Uterus (tissue), 4 donors: Measurements from ENCODE around the gene TGM2. TPM values are rescaled to one million over a fixed set of nuclear protein-coding genes. Genes with fewer than 3 reads are reported as not detected.

Experiments
- DNase-seq, 2 donors: peaks; one replicate each; pipeline ENCODE4 v3.0.0-alpha.2; 2019 to 2020
- H3K27ac ChIP-seq, 2 donors: fragments of 200-600 bp; sonication (generic); 1 replicate in 1 of 2; 2 replicates in 1 of 2; pipeline ENCODE4 v1.5.1; 2016 to 2018
- H3K27me3 ChIP-seq, 2 donors: fragments of 200-600 bp; sonication (generic); one replicate each; pipeline ENCODE4 v1.5.1; 2018 to 2019; ENCODE audit warnings: control low read depth in 1 of 2
- H3K36me3 ChIP-seq, 2 donors: fragments of 200-600 bp; sonication (generic); one replicate each; pipeline ENCODE4 v1.5.1; 2019; ENCODE audit warnings: control low read depth in 1 of 2
- H3K4me1 ChIP-seq, 2 donors: fragments of 200-600 bp; sonication (generic); one replicate each; pipeline ENCODE4 v1.5.1; 2018 to 2019; ENCODE audit warnings: control low read depth in 1 of 2
- H3K4me3 ChIP-seq, 2 donors: fragments of 200-600 bp; sonication (generic); 1 replicate in 1 of 2; 2 replicates in 1 of 2; pipeline ENCODE4 v1.5.1; 2018 to 2019; ENCODE audit warnings: mild to moderate bottlenecking in 1 of 2
- H3K9me3 ChIP-seq, 2 donors: fragments of 200-600 bp; sonication (generic); one replicate each; pipeline ENCODE4 v1.5.1; 2019; ENCODE audit warnings: control low read depth in 1 of 2
- CTCF ChIP-seq, 4 experiments: fragments of 200-600 bp in 2 of 4; fragments of 450-650 bp in 2 of 4; sonication (generic) in 2 of 4; IDR thresholded peaks; one replicate each; pipeline ENCODE4 v1.5.1; 2016 to 2019; ENCODE audit warnings: antibody characterized with exemption in 4 of 4, mild to moderate bottlenecking in 2 of 4, moderate library complexity in 1 of 4
- POLR2A ChIP-seq, 2 donors: fragments of 450-650 bp; IDR thresholded peaks; one replicate each; pipeline ENCODE4 v1.6.1; 2016; ENCODE audit warnings: antibody characterized with exemption in 2 of 2, mild to moderate bottlenecking in 1 of 2, moderate library complexity in 1 of 2
- intact Hi-C: fragments of 100-400 bp; cut with DNase I; formaldehyde crosslinking; loops from one replicate; pipeline ENCODE4 v1.15.1; 2023; ENCODE audit warnings: low total_unique reads
- total RNA-seq, 4 donors: library from RNA; depleted of rRNA in 3 of 4; stranded (reverse); fragments of >200 nt in 3 of 4; gene quantifications; one replicate each; pipeline versions ENCODE4 v1.1.0 to v1.2.4, GENCODE V29; 2014 to 2023
- donor health status: DM: yes; HTN: yes; CAD: no.

TGM2 gene
- total RNA-seq, 4 donors from 2014 or later: 136 to 639 (median 209) TPM

- H3K9me3 ChIP-seq: no peaks in the 10 kb centered on the region
- H3K36me3 ChIP-seq: no peaks in the 10 kb centered on the region
- TF ChIP-seq CTCF (IDR thresholded peaks at IDR 0.05) (no peak), POLR2A (IDR thresholded peaks at IDR 0.05) (no peak)
- no peak overlapping the region for H3K4me3 ChIP-seq
- peaks cover 11 to 17% of the 10 kb centered on the region in 2 donors for H3K4me1 ChIP-seq
- H3K27ac ChIP-seq: peak overlapping the region; percentile 79 to 88
- no peak for DNase-seq
- intact Hi-C loops: no loop called here
- no peaks in the 10 kb centered on the region for H3K27me3 ChIP-seq
These were observed 52.7 kb downstream of the TGM2 start for GRCh38 chr20:38112261-38112929.

- DNase-seq: no peak
- Histone ChIP-seq H3K9me3 (no peaks in the 10 kb centered on the region), H3K36me3 (no peaks in the 10 kb centered on the region), H3K4me3 (no peak overlapping the region), H3K4me1 (peaks cover 11 to 17% of the 10 kb centered on the region in 2 donors), H3K27me3 (no peaks in the 10 kb centered on the region), H3K27ac (peak overlapping the region; percentile 79 to 88)
- intact Hi-C loops: no loop called here
- TF ChIP-seq CTCF (IDR thresholded peaks at IDR 0.05) (no peak), POLR2A (IDR thresholded peaks at IDR 0.05) (no peak)
These were observed 53.5 kb downstream of the TGM2 start for GRCh38 chr20:38111366-38112232.

GRCh38 chr20:38110525-38111178, 54.4 kb downstream of the TGM2 start:
- no peaks in the 10 kb centered on the region for H3K9me3 ChIP-seq
- no peaks in the 10 kb centered on the region for H3K27me3 ChIP-seq
- intact Hi-C loops: no loop called here
- TF ChIP-seq POLR2A (IDR thresholded peaks at IDR 0.05): no peak
- TF ChIP-seq CTCF (IDR thresholded peaks at IDR 0.05): no peak
- no peaks in the 10 kb centered on the region for H3K36me3 ChIP-seq
- H3K4me3 ChIP-seq: no peak overlapping the region
- H3K4me1 ChIP-seq: peaks cover 11 to 17% of the 10 kb centered on the region in 2 donors
- no peak for DNase-seq
- peak overlapping the region; percentile 79 to 88 for H3K27ac ChIP-seq

GRCh38 chr20:38109591-38110524, 55.2 kb downstream of the TGM2 start:
- DNase-seq: peak; percentile 82 to 87
- Histone ChIP-seq H3K4me1 (peaks cover 11 to 17% of the 10 kb centered on the region in 2 donors), H3K4me3 (no peak overlapping the region), H3K9me3 (no peaks in the 10 kb centered on the region), H3K27me3 (no peaks in the 10 kb centered on the region), H3K36me3 (no peaks in the 10 kb centered on the region), H3K27ac (peak overlapping the region; percentile 79 to 88)
- no peak for TF ChIP-seq CTCF (IDR thresholded peaks at IDR 0.05)
- TF ChIP-seq POLR2A (IDR thresholded peaks at IDR 0.05): no peak
- intact Hi-C loops: no loop called here
